ENCODE data around the gene TRIM62.

TRIM62 gene

GRCh38 chr1:33180226-33180910 lies 1.5 kb downstream of the TRIM62 start:
- no peak for ATAC-seq

GRCh38 chr1:33178836-33179439 lies 2.9 kb downstream of the TRIM62 start:
- no peak for ATAC-seq

- ATAC-seq = no peak
Observed at GRCh38 chr1:33177996-33178540, 3.8 kb downstream of the TRIM62 start.

- no peak for ATAC-seq
Observed at GRCh38 chr1:33176887-33177286, 5.0 kb downstream of the TRIM62 start.

GRCh38 chr1:33176362-33176850 lies 5.4 kb downstream of the TRIM62 start:
- no peak for ATAC-seq

GRCh38 chr1:33175865-33176264 lies 6.0 kb downstream of the TRIM62 start:
- ATAC-seq = no peak

- ATAC-seq = no peak
Observed at GRCh38 chr1:33173091-33173490, 8.8 kb downstream of the TRIM62 start.

- ATAC-seq = no peak
Observed at GRCh38 chr1:33171977-33172813, 9.6 kb downstream of the TRIM62 start.

- no peak for ATAC-seq
Observed at GRCh38 chr1:33170351-33171274, 11.2 kb downstream of the TRIM62 start.

- ATAC-seq = no peak
Observed at GRCh38 chr1:33169290-33170055, 12.4 kb downstream of the TRIM62 start.

GRCh38 chr1:33168556-33169289 lies 13.1 kb downstream of the TRIM62 start:
- no peak for ATAC-seq

- no peak for ATAC-seq
Observed at GRCh38 chr1:33167650-33168447, 14.0 kb downstream of the TRIM62 start.

GRCh38 chr1:33165809-33166208 lies 16.0 kb downstream of the TRIM62 start:
- no peak for ATAC-seq

GRCh38 chr1:33165209-33165608 lies 16.6 kb downstream of the TRIM62 start:
- ATAC-seq = no peak

GRCh38 chr1:33163621-33164519 lies 18.0 kb downstream of the TRIM62 start:
- no peak for ATAC-seq

- no peak for ATAC-seq
Observed at GRCh38 chr1:33162141-33162540, 19.7 kb downstream of the TRIM62 start.

GRCh38 chr1:33161061-33161681 lies 20.7 kb downstream of the TRIM62 start:
- ATAC-seq = no peak

- no peak for ATAC-seq
Observed at GRCh38 chr1:33159577-33159976, 22.3 kb downstream of the TRIM62 start.
